ENCODE data around the gene TOM1L1.
A peak's percentile ranks its signal among the peaks of the same experiment; 100 is the strongest.

The TOM1L1 gene

GRCh38 chr17:54950116-54950515 is 49.5 kb downstream of the TOM1L1 start:
- no peak for DNase-seq

GRCh38 chr17:54951286-54951685 is 50.6 kb downstream of the TOM1L1 start:
- no peak for DNase-seq

GRCh38 chr17:54956791-54957190 is 56.1 kb downstream of the TOM1L1 start:
- DNase-seq = no peak

DNA sequence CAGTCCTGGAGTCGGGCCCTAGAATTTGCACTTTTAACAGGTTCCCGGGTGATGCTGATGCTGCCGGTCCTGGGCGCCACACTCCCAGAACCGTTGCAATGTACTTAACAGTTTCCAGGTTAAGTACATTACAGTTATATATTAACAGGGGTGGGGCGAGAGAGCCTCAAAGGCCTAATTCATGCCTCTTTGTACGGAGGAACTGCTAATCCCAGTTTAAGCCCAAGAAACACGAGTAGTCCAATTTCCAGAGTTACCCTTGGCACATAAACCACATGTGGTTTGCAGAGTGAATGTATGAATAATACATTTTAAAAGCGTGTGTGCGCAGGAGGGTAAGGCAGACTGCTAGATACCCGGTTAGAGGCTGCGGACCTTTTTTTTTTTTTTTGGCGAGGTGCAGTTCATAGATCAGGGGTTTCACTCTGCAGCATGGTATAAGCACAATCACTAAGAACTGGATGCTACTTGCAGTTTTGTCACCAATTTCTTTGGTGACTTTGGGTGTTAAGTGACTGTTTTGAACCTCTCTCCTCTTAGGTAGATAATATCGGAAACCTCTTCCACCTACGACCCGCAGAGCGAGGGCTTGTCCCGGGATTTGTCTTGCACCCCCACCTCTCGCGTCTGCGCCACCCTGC is 67.1 kb downstream of the TOM1L1 start:
- DNase-seq = peak; percentile 42

GRCh38 chr17:54968262-54968987 is 67.8 kb downstream of the TOM1L1 start, which contains the start of the genes COX11 and STXBP4:
Gene COX11 (minus strand): TSS chr17:54968654. CDS start chr17:54968646, 8 bp downstream.
Gene STXBP4 (plus strand): TSS chr17:54968765. CDS start chr17:54986220, 17,455 bp downstream.
- peak; percentile 89 for DNase-seq

GRCh38 chr17:54968988-54969332 is 68.3 kb downstream of the TOM1L1 start:
- DNase-seq = peak; percentile 16

GRCh38 chr17:54969658-54970572 is 69.3 kb downstream of the TOM1L1 start:
- DNase-seq = no peak

GRCh38 chr17:54971147-54971546 is 70.5 kb downstream of the TOM1L1 start:
- DNase-seq = no peak

DNA sequence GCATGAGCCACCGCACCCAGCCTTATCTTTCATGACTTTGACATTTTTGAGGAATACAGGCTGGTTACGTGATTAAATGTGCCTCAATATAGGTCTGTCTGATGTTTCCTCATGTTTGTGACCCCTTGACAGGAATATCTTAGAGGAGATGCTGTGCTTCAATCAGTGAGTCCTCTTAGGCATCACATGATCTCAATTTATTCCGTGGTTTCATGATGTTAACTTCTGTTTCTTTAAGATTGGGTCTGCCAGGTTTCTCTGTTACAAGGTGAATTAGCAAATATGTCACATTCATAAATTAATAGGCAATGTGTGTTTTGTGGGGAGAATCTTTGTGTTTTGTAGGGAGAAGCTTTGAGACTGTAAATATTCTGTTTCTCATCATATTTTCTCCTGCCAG is 71.2 kb downstream of the TOM1L1 start:
- no peak for DNase-seq

- no peak for DNase-seq
Observed at GRCh38 chr17:54972406-54973138, 71.9 kb downstream of the TOM1L1 start.

GRCh38 chr17:54974759-54975158 is 74.1 kb downstream of the TOM1L1 start:
- DNase-seq = no peak

DNA sequence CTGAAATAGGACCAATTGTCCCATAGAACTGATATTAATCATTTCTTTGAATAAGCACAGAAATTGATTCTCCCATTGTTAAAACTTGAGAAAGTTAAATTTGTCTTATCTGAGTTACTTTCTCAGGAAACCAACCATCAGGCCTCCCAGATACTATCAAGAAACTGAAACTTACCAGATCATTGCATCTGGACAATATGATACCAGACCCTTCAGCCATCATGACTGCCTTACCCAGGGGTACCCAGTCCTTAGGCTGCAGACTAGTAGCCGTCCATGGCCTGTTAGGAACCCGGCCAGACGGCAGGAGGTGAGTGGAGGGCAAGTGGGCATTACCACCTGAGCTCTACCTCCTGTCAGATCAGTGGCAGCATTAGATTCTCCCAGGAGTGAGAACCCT is 75.7 kb downstream of the TOM1L1 start:
- no peak for DNase-seq

GRCh38 chr17:54977744-54978143 is 77.1 kb downstream of the TOM1L1 start:
- DNase-seq = no peak

- DNase-seq = no peak
Observed at GRCh38 chr17:54979657-54980056, 79.0 kb downstream of the TOM1L1 start.

GRCh38 chr17:54980375-54980774 is 79.7 kb downstream of the TOM1L1 start:
- DNase-seq = no peak

GRCh38 chr17:54982399-54982798 is 81.7 kb downstream of the TOM1L1 start:
- DNase-seq = no peak

DNA sequence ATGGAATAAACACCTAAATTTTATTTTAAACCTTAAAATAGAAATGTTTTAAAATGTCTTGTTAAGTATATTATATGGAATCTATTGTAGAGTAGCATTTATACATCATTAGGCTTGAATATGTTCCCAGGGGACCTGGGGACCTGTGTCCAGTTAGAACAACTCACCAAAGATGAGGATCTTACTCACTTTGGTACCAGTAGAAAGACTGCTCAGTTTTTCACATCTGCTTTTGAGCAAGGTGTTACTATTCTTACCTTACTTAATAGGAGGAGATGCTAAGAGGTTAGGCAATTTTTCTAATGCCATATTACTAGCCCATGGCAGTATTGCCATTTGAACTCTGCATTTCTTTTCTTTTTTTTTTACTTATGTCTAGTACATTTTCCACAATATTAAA is 82.6 kb downstream of the TOM1L1 start:
- no peak for DNase-seq

DNA sequence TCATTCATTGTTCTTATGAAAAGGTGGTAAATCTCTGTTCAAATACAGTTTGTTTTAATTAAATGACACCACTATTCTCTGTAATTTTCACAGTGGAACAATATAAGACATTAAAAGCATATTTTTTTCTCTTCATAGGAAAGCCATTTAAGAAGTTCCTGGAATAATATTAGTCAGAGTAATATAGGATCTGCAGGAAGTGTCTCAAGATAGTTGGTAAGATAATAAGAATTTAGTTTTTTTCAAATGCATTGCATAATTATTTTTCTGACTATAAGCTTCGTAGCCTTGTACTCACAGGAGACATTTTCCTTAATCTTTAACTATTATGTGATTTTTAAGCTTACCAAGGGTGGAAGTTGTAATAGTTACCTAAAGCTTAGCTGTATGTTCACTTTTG is 84.8 kb downstream of the TOM1L1 start:
- no peak for DNase-seq

DNA sequence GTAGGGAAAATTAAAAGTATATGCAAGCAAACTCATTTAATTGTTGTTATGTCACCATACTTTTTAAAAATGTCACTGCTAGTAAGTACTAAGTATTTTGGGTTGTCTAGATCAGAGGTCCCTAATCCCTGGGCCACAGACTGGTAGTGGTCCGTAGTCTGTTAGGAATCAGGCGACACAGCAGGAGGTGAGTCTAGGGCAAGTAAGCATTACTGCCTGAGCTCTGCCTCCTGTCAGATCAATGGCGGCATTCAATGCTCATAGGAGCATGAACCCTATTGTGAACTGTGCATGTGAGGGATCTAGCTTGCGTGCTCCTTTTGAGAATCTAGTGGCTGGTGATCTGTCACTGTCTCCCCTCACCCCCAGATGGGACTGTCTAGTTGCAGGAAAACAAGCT is 89.5 kb downstream of the TOM1L1 start:
- no peak for DNase-seq

GRCh38 chr17:54991567-54991966 is 90.9 kb downstream of the TOM1L1 start:
- DNase-seq = no peak

- DNase-seq = no peak
Observed at GRCh38 chr17:54992797-54993639, 92.4 kb downstream of the TOM1L1 start.

- no peak for DNase-seq
Observed at GRCh38 chr17:54996441-54996840, 95.8 kb downstream of the TOM1L1 start.
